GM19238 (cell line): Measurements from ENCODE around the gene SLC16A10.
A peak's percentile ranks its signal among the peaks of the same experiment; 100 is the strongest.
"Not testable (repeated sequence)": the region's sequence is repeated elsewhere in the genome, so short reads cannot be mapped to it uniquely, and the experiment has no call there.

Experiments
- DNase-seq: peaks from one replicate; pipeline ENCODE4 v3.0.0; 2011; ENCODE audit warnings: low spot score; ENCODE audit not compliant: insufficient read length

Gene SLC16A10

DNA sequence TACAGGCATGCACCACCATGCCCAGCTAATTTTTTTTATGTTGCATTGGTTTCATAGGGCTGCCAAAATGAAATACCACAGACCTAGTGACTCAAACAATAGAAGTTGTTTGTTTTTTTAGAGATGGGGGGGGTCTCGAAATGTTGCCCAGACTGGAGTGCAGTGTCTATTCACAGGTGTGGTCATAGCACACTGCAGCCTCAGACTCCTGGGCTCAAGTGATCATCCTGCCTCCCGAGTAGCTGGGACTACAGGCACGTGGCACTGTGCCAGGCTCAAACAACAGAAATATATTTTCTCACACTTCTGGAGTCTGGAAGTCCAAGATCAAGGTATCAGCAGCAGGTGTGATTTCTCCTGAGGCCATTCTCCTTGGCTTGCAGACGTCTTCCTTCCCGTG, 6.6 kb upstream of the SLC16A10 start:
- no peak for DNase-seq

- DNase-seq = no peak
These were observed 618 bp upstream of the SLC16A10 start for GRCh38 chr6:111086685-111087084.

DNA sequence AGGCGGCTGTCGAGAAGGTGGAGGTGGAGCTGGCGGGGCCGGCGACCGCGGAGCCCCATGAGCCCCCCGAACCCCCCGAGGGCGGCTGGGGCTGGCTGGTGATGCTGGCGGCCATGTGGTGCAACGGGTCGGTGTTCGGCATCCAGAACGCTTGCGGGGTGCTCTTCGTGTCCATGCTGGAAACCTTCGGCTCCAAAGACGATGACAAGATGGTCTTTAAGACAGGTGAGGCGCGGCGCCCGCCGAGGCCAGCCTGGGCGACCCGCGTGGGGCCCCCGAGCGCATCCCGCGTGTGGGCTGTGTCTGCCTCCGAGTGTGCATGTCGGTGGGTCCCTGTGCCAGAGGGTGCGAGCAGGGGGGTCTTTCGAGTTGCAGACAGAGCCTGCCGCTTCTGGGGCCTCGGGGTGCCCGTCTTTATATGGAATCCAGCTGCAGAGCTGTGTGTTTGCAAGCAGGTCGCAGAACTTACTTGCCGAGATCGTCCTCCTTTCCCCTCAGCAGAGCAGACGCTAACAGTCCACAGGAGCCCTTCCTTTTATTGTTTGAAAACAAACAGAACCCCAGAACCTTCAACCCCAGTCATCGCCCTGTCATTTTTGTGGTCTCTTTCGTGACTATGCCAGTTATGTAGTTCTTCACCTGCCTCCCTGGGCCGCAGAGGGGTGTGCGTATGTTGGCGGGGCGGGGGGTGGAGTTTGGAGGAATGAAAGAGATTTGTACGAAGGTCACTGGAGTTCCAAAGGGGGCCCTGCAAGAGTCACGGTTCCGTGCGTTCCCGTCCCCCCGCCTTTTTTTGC, 766 bp downstream of the SLC16A10 start:
- DNase-seq = peak; percentile 34

DNA sequence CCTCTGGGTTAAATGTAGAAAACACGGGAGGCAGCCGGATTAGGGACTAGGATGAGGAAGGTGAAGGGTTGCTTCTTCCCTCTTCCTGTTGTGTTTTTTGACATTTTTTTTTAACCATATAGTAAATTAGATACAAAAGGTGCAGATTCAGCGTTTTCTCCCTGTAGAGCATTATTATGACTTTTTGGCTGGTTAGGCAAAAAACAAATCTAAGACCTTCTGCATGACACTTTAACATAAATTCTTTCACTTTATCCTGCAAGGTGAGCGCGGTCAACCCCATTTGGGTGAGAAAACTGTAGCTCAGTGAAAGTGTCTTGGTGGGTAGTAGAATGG, 1.3 kb downstream of the SLC16A10 start:
- DNase-seq = no peak

GRCh38 chr6:111090766-111091165, 3.5 kb downstream of the SLC16A10 start:
- no peak for DNase-seq

- no peak for DNase-seq
These were observed 4.7 kb downstream of the SLC16A10 start for GRCh38 chr6:111091987-111092386.

GRCh38 chr6:111095488-111095887, 8.2 kb downstream of the SLC16A10 start:
- not testable (repeated sequence) for DNase-seq

GRCh38 chr6:111096246-111096645, 8.9 kb downstream of the SLC16A10 start:
- DNase-seq = no peak

DNA sequence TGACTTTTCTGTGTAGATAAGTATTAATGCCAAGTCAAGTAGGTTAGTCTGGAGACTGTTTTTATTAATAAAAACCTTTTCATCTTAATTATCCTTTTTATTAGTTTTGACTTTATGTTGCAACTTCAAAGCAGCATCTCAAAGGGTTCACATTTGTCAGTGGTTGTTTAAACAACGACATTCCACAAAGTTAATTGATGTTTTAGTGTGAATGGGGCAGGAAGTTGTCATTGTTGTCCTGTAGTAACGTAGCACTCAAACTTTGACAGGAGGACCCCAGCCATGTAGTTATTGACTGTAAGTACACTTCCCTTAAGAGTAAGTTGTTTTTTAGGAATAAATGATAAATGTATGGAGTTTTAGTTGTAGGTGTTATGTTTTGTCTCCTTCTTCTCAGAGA, 11.3 kb downstream of the SLC16A10 start:
- DNase-seq = no peak

DNA sequence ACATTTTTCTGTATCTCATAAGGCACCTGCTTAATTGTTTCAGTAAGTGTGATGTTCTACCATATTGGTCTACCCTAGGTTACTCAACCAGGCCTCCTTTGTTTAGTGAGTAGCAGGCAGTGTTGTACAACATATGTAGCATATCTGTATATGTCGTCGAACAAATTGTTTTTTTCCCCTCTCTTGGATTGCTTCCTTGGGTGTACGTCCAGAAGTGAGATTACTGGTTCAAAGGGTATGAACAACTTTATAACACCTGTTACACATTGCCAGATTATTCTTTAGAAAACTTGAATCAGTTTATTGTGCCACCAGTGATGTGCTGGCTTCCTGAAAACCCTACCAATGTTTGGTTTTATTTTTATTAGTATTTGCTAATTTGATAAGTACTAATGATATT, 14.7 kb downstream of the SLC16A10 start:
- no peak for DNase-seq

GRCh38 chr6:111105578-111105977, 18.3 kb downstream of the SLC16A10 start:
- DNase-seq = no peak

DNA sequence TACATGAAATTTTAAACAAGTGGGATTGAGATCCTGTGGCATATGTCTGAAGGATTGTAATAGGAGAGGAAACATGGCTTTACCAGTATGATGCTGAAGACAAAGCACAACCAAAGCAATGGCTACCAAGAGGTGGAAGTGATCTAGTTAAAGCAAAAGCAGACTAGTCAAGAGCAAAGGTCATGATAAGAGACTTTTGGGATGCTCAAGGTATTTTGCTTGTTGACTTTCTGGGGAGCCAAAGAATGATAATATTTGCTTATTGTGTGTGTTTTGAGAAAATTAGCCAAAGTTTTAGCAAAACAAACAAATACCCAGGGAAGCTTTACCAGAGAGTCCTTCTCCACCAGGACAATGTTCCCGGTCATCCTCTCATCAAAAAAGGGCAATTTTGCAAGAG, 20.3 kb downstream of the SLC16A10 start:
- no peak for DNase-seq

- no peak for DNase-seq
These were observed 22.7 kb downstream of the SLC16A10 start for GRCh38 chr6:111110036-111110435.

DNA sequence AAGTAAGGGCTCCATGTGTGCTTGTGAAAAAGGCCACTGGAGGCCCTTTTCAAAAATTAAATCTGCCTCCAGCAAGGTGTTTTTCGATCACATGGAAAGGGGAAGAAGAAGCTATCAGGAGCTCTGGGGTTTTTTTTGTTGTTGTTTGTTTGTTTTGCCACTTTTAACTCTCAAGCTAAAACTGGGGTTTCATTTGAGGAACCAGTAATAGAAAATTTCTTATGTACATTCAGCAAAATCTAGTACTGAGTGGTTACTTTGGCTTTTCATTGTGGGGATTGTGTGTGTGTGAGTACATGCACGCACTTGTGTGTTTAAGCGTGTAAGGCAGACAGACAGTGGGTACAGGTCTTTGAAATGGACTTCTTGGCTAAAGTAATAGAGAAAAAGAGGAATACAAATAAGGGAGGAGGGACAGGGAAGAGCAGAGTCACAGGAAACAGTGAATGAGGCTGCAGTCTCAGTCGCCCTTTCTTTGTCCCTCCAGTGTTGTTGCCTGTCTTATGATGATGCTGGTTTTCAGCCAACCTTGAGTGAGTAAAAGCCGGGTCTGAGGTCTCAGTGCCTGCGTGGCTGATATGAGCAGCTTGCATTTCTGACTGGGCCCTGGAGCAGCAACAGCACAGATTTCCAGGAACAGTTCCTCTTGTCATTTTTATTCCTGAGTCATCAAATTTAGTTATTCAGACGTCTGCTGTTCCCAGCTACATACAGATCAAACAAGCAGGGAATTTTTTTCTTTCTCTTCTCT, 26.2 kb downstream of the SLC16A10 start:
- no peak for DNase-seq

DNA sequence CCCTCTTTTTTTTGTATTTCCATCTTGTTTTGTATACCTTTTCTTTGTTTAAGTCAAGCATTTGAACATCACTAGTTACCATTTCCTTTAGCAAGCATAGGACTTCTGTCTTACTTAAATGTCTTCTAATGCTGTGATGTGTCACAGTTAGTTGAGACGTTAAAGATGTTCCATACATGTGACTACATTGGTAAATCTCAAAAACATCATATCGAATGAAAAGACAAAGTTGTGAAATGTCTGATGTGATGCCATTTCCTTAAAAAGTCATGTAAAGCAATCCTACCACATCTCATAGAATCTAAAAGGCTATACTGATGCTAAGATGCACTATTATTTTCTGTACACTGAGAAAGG, 26.8 kb downstream of the SLC16A10 start:
- DNase-seq = no peak

DNA sequence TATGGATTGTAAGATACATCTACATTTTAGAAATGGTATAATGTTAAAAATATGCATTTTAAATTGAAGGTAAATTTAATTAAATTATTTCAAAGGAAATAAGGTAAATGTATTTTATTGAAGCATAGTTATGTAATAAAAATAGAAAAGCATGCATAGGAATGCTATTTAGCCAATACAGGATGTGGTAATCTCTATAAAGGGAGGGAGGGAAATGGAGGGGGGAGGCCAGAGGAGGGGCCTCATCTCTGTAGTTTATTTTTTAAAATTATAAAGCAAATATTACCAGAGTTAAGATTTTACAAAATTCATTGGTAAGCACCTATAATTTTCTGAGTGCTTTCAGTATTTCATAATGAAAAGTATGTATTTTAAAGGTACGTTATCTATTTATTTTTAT, 27.2 kb downstream of the SLC16A10 start:
- DNase-seq = no peak

DNA sequence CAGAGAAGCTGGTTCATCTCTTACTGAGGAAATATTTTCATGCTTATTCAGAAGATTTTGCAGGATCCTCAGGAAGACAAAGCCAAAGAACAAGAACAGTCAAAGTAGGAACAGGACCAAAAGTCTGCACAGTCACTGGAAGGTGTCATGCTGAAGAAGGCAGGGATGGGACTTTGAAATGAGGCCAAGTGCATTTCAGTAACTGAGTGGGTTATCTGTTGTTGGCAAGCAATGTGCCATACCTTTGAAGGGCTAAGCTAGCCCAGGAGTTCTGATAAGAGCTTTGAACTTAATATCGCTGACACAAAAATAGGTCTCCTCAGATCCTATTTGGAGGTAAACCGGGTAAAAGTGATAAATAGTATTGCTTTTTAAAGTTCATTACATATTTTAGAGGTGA, 31.5 kb downstream of the SLC16A10 start:
- DNase-seq = no peak

GRCh38 chr6:111119571-111120329, 32.4 kb downstream of the SLC16A10 start:
- DNase-seq = no peak

GRCh38 chr6:111121789-111122350, 34.6 kb downstream of the SLC16A10 start:
- DNase-seq = no peak

DNA sequence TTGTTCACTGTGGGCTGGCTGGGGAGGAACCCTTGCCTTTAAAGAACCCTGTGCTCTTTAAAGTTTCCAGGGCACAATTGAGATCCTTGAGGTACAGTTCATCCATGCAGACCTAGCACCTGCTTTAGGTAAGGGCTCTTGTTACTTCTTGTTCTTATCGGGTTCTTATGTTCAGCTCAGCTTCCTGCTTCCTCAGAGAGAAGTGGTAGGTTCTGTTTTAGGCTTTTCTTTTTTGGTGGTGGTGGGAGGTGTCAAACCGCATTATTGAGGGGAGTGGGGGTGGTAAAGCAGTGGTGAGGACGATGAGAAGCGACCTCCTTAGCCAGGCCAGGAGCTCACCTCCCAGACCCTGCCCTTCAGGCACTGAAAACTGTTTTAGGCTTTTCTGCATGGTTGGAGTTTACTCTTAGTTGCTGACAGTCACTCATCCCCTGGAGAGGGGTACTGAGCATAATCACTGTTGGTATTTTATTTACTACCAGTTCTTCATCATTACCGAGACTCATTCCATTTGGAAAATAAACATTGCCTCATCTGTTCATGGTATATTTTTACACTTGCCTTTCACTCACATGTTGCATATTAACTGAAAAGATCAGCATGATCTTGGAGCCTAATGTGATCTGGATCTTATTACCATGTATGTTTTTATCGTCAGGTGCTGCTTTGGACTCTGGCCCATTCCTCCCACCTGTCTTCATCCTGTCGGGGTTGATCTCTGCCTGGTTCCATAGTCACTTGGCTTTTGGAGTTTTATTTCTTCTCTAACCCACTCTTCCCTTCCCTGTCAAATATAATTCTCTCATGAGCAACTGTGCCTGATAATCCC, 35.4 kb downstream of the SLC16A10 start:
- no peak for DNase-seq

DNA sequence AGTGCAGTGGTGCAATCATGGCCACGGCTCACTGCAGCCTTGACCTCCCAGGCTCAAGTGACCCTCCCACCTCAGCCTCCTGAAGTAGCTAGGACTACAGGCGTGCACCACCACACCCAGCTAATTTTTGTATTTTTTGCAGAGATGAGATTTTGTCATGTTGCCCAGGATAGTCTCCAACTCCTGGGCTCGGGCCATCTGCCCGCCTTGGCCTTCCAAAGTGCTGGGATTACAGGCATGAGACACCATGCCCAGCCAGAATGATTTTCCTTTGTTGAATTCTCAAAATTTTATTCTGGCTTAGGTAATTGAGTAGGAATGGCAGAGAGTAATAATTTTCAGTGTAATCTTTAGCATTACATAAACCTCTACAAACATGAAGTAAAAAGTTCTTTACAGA, 37.1 kb downstream of the SLC16A10 start:
- no peak for DNase-seq
